Measurements from ENCODE around the gene MLX.

MLX gene

GRCh38 chr17:42562388-42563142, 4.3 kb upstream of the MLX start:
- H3K27me3 ChIP-seq (replicated peaks; ENCODE audit: insufficient read depth, low read length): no peaks in the 10 kb centered on the region
- H3K4me1 ChIP-seq (ENCODE audit: low read length): peaks cover 17% of the 10 kb centered on the region
- H3K4me2 ChIP-seq (ENCODE audit: low read depth, low read length): peak overlapping the region; percentile 90
- peak overlapping the region; percentile 58; the same call in 1 of the 2 replicates for H3K27ac ChIP-seq (ENCODE audit: low read length)
- H3K9me3 ChIP-seq (replicated peaks; ENCODE audit: insufficient read depth, low read length): no peaks in the 10 kb centered on the region
- H3K36me3 ChIP-seq (replicated peaks; ENCODE audit: insufficient read depth, low read length): no peaks in the 10 kb centered on the region
- H3K9ac ChIP-seq (ENCODE audit: low read length): peak overlapping the region; percentile 91
- no peak overlapping the region for H2AFZ ChIP-seq (ENCODE audit: low read length)
- peaks cover 43% of the 10 kb centered on the region for H3K79me2 ChIP-seq (ENCODE audit: low read length)
- TF ChIP-seq EZH2 (optimal IDR thresholded peaks at IDR 0.05; ENCODE audit: low read depth, low read length) (no peak), CTCF (IDR thresholded peaks at IDR 0.05; ENCODE audit: low read length) (no peak), EZH2phosphoT487 (IDR thresholded peaks at IDR 0.05; ENCODE audit: low read length) (no peak)
- H4K20me1 ChIP-seq (ENCODE audit: insufficient read depth, low read length): no peaks in the 10 kb centered on the region
- H3F3A ChIP-seq (ENCODE audit: insufficient read depth, low read length): peaks cover 13% of the 10 kb centered on the region; the same call in 1 of the 2 replicates
- H3K9me2 ChIP-seq (replicated peaks; ENCODE audit: insufficient read depth, low read length): no peaks in the 10 kb centered on the region
- peak overlapping the region; percentile 93 for H3K4me3 ChIP-seq (ENCODE audit: low read length)
- DNase-seq: no peak

GRCh38 chr17:42563143-42563509, 3.8 kb upstream of the MLX start:
- peaks cover 17% of the 10 kb centered on the region for H3K4me1 ChIP-seq (ENCODE audit: low read length)
- H3K4me3 ChIP-seq (ENCODE audit: low read length): peak overlapping the region; percentile 93

GRCh38 chr17:42563543-42563942, 3.4 kb upstream of the MLX start:
- peak overlapping the region; percentile 93 for H3K4me3 ChIP-seq (ENCODE audit: low read length)

More at GRCh38 chr17:42563143-42563509, 3.8 kb upstream of the MLX start:
- no peak for TF ChIP-seq EZH2phosphoT487 (IDR thresholded peaks at IDR 0.05; ENCODE audit: low read length)
- TF ChIP-seq CTCF (IDR thresholded peaks at IDR 0.05; ENCODE audit: low read length): 0 out of 2 replicates have a peak, but pooled peaks have one; percentile 3
- H3K9ac ChIP-seq (ENCODE audit: low read length): peak overlapping the region; percentile 91
- no peaks in the 10 kb centered on the region for H4K20me1 ChIP-seq (ENCODE audit: insufficient read depth, low read length)
- H2AFZ ChIP-seq (ENCODE audit: low read length): no peak overlapping the region
- DNase-seq: no peak
- H3K4me2 ChIP-seq (ENCODE audit: low read depth, low read length): peak overlapping the region; percentile 90
- no peak overlapping the region for H3K27ac ChIP-seq (ENCODE audit: low read length)
- H3F3A ChIP-seq (ENCODE audit: insufficient read depth, low read length): peaks cover 13% of the 10 kb centered on the region; the same call in 1 of the 2 replicates
- no peaks in the 10 kb centered on the region for H3K36me3 ChIP-seq (replicated peaks; ENCODE audit: insufficient read depth, low read length)
- H3K79me2 ChIP-seq (ENCODE audit: low read length): peaks cover 47% of the 10 kb centered on the region
- H3K9me3 ChIP-seq (replicated peaks; ENCODE audit: insufficient read depth, low read length): no peaks in the 10 kb centered on the region
- H3K9me2 ChIP-seq (replicated peaks; ENCODE audit: insufficient read depth, low read length): no peaks in the 10 kb centered on the region
- no peaks in the 10 kb centered on the region for H3K27me3 ChIP-seq (replicated peaks; ENCODE audit: insufficient read depth, low read length)

More at GRCh38 chr17:42563543-42563942, 3.4 kb upstream of the MLX start:
- TF ChIP-seq CTCF (IDR thresholded peaks at IDR 0.05; ENCODE audit: low read length): no peak
- TF ChIP-seq EZH2phosphoT487 (IDR thresholded peaks at IDR 0.05; ENCODE audit: low read length): no peak
- TF ChIP-seq EZH2 (optimal IDR thresholded peaks at IDR 0.05; ENCODE audit: low read depth, low read length): no peak
- peak overlapping the region; percentile 90 for H3K4me2 ChIP-seq (ENCODE audit: low read depth, low read length)
- no peaks in the 10 kb centered on the region for H3K9me2 ChIP-seq (replicated peaks; ENCODE audit: insufficient read depth, low read length)
- no peaks in the 10 kb centered on the region for H3K9me3 ChIP-seq (replicated peaks; ENCODE audit: insufficient read depth, low read length)
- peak overlapping the region; percentile 91; the same call in 1 of the 2 replicates for H3K9ac ChIP-seq (ENCODE audit: low read length)
- DNase-seq: no peak
- H3K4me1 ChIP-seq (ENCODE audit: low read length): peaks cover 17% of the 10 kb centered on the region
- H3K79me2 ChIP-seq (ENCODE audit: low read length): peaks cover 51% of the 10 kb centered on the region
- H3K27ac ChIP-seq (ENCODE audit: low read length): no peak overlapping the region
- H3K27me3 ChIP-seq (replicated peaks; ENCODE audit: insufficient read depth, low read length): no peaks in the 10 kb centered on the region
- H4K20me1 ChIP-seq (ENCODE audit: insufficient read depth, low read length): no peaks in the 10 kb centered on the region
- H3F3A ChIP-seq (ENCODE audit: insufficient read depth, low read length): peaks cover 13% of the 10 kb centered on the region; the same call in 1 of the 2 replicates
- H3K36me3 ChIP-seq (replicated peaks; ENCODE audit: insufficient read depth, low read length): 0 out of 2 replicates have a peak, but pooled peaks cover 1% of the 10 kb centered on the region
- H2AFZ ChIP-seq (ENCODE audit: low read length): no peak overlapping the region
